HG02884 (cell line): ENCODE measurements around the gene SCCPDH.
"Not testable (repeated sequence)": the region's sequence is repeated elsewhere in the genome, so short reads cannot be mapped to it uniquely, and the experiment has no call there.

ENCODE experiments used
- ATAC-seq: cut with Tn5 transposase; IDR thresholded peaks from one replicate; pipeline ENCODE4 v1.9.1; 2021; ENCODE audit warnings: mild to moderate bottlenecking, moderate library complexity; ENCODE audit not compliant: unreplicated experiment

Gene SCCPDH

GRCh38 chr1:246797597-246797996 is 73.4 kb downstream of the SCCPDH start:
- no peak for ATAC-seq

- no peak for ATAC-seq
Measured at GRCh38 chr1:246798107-246798506, 73.9 kb downstream of the SCCPDH start.

GRCh38 chr1:246798606-246799496 is 74.6 kb downstream of the SCCPDH start:
- no peak for ATAC-seq

- no peak for ATAC-seq
Measured at GRCh38 chr1:246800356-246800755, 76.1 kb downstream of the SCCPDH start.

GRCh38 chr1:246800756-246801155 is 76.5 kb downstream of the SCCPDH start:
- no peak for ATAC-seq

- ATAC-seq = no peak
Measured at GRCh38 chr1:246801241-246802020, 77.2 kb downstream of the SCCPDH start.

GRCh38 chr1:246803373-246803772 is 79.2 kb downstream of the SCCPDH start:
- no peak for ATAC-seq

GRCh38 chr1:246803883-246804282 is 79.7 kb downstream of the SCCPDH start:
- no peak for ATAC-seq

GRCh38 chr1:246805135-246805716 is 81.0 kb downstream of the SCCPDH start:
- ATAC-seq = no peak

GRCh38 chr1:246809473-246809872 is 85.3 kb downstream of the SCCPDH start:
- ATAC-seq = no peak

- no peak for ATAC-seq
Measured at GRCh38 chr1:246811985-246812384, 87.8 kb downstream of the SCCPDH start.

- not testable (repeated sequence) for ATAC-seq
Measured at GRCh38 chr1:246813325-246813724, 89.1 kb downstream of the SCCPDH start.

GRCh38 chr1:246814890-246815289 is 90.7 kb downstream of the SCCPDH start:
- ATAC-seq = no peak

GRCh38 chr1:246815693-246816270 is 91.6 kb downstream of the SCCPDH start:
- ATAC-seq = peak; percentile 84
